ENCODE data around the gene YTHDF1.

GRCh38 chr20:63262836-63263235 lies 46.9 kb upstream of the YTHDF1 start:
- TF ChIP-seq, protein P1, sequence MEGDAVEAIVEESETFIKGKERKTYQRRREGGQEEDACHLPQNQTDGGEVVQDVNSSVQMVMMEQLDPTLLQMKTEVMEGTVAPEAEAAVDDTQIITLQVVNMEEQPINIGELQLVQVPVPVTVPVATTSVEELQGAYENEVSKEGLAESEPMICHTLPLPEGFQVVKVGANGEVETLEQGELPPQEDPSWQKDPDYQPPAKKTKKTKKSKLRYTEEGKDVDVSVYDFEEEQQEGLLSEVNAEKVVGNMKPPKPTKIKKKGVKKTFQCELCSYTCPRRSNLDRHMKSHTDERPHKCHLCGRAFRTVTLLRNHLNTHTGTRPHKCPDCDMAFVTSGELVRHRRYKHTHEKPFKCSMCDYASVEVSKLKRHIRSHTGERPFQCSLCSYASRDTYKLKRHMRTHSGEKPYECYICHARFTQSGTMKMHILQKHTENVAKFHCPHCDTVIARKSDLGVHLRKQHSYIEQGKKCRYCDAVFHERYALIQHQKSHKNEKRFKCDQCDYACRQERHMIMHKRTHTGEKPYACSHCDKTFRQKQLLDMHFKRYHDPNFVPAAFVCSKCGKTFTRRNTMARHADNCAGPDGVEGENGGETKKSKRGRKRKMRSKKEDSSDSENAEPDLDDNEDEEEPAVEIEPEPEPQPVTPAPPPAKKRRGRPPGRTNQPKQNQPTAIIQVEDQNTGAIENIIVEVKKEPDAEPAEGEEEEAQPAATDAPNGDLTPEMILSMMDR (IDR thresholded peaks at IDR 0.05): no peak
- TF ChIP-seq EZH2 (IDR thresholded peaks at IDR 0.05; ENCODE audit: borderline replicate concordance, insufficient read depth, low read depth, low read length, poor library complexity, severe bottlenecking): no peak
